ELF-1 (cell line): Measurements from ENCODE around the gene CUL1.
A peak's percentile ranks its signal among the peaks of the same experiment; 100 is the strongest.

Experiments
- DNase-seq: peaks from one replicate; pipeline ENCODE4 v3.0.0-alpha.2; 2016; ENCODE audit warnings: low read depth, low spot score

CUL1 gene

DNA sequence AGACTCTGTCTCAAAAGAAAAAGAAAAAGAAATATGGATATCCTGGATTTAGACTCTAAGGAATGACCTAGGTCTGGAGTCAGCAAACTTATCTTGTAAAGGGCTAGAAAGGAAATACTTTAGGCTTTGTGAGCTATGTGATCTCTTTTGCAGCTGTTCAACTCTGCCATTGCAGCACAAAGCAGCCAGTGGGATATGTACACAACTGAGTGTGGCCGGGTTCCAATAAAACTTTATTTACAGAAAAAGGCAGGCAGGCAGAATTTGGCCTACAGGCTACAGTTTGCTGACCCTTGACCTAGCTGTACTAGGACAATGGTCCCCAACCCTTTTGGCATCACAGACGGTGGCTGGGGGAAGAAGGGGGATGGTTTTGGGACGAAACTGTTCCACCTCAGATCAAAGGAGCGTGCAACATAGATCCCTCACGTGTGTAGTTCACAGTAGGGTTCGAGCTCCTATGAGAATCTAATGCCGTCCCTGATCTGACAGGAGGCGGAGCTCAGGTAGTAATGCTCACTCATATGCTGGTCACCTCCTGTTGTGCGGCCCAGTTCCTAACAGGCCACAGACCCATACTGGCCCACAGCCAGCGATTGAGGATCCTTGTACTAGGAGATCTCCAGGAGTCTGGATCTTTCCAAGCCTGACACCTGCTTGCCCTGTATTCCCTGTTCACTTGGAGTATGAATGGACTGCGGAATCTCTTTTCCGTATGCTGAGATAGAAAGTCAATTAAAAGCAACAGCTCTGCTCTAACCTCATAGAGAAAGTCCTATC, 63.0 kb downstream of the CUL1 start:
- no peak for DNase-seq

DNA sequence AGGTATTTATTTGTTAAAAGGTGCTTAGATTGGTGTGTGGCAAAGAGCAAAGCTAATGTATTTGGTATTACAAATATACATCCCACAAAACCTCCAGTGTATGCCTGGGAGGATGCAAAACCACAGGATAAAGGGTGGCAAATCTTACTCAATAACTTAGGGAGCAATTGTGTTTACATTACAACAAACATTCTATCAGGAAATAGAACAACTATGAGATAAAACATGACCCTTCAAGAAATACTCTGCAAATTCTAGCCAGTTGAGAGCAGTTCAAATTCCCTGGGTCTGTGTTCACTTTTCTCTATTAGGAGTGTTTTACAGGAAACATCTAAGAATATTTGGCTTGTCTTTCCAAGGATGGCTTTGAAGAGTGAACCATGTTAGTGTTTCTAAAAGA, 64.9 kb downstream of the CUL1 start:
- DNase-seq, result no peak

DNA sequence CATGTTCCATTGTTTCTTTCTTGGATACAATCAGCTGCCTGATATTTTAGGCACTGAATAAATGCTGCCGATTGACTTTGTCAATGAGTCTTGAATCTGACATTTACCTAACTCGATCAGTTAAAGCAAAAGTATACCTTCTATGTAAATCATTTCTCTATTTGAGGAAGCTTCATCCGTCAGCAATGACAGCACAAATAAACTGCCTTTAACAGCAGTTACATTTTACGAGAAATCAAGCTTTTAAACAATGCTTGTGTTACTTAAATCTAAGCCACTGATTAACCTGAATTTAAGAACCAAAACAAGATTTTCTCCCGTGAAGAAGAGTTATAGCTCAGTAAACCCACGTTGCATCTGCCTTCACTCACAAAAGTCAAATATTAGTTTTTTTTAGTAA, 71.3 kb downstream of the CUL1 start:
- no peak for DNase-seq

DNA sequence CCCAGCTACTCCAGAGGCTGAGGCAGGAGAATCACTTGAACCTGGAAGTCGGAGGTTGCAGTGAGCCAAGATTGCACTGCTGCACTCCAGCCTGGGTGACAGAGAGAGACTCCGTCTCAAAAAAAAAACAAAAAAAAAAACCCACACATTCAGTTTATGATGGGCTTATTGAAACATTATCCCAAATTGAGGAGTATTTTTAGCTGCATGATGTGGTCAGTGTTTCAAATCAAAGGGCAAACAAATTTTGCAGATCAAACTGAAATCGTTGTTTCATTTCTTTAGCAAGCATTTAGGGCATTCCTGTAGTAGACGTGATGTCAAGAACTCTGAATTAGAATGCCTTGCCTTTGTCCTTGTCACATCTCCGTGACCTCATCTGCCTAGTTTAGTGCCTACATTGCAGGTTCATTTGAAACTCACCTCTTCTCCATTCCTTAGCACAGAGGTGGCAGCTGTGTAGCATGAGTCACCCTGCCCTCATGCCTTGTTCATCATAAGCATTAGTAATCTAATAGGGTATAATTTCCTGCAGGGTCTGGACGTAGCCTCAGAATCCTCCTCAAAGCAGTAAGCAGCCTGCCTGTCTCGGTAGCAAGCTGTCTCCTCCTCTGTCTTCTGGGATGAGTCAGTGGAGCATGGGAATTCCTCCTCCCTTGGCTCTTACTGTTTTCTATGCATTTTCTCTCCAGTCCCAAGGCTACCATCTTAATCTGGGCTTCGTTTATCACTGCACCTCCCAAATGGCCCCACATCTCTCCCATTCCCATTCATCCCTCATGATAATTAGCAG, 73.8 kb downstream of the CUL1 start:
- DNase-seq, result peak; percentile 15

DNA sequence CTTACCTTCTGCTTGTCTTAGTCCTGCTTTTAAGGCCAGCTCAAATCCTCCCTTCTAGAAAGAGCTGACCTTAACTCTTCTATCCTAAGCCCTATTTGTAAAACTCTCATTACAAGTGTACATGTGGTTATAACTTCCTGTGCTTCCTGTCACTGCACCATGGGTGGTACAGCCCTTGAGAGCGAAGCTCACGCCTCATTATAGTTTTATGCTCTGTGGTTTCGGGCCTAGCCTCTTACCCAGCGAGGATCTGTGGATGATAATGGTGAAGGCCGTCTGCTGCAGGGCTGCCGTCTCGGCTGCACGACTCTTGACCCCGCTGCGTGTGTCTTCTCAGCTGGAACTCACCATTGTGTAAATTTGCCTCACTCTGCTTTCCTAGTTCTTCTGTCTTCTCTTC, 74.6 kb downstream of the CUL1 start:
- DNase-seq, result no peak

DNA sequence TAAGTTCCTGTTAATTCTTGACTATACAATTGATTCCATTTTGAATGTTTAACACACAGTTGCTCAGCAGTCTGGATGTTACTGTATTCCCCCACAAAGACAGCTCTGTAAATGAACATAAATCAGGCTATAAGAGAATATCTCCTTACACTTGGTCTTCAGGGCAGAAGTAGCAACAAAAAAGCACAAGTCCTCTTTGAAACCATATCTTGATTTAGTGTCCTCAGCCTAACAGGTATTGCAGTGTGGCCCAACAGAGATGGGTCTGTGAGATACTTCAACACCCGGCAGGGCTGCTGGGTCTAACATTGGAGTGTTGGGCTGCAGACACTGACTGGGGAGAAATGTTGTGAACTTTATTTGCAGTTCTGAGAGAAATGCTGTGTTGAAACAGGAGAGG, 75.8 kb downstream of the CUL1 start:
- DNase-seq, result no peak

DNA sequence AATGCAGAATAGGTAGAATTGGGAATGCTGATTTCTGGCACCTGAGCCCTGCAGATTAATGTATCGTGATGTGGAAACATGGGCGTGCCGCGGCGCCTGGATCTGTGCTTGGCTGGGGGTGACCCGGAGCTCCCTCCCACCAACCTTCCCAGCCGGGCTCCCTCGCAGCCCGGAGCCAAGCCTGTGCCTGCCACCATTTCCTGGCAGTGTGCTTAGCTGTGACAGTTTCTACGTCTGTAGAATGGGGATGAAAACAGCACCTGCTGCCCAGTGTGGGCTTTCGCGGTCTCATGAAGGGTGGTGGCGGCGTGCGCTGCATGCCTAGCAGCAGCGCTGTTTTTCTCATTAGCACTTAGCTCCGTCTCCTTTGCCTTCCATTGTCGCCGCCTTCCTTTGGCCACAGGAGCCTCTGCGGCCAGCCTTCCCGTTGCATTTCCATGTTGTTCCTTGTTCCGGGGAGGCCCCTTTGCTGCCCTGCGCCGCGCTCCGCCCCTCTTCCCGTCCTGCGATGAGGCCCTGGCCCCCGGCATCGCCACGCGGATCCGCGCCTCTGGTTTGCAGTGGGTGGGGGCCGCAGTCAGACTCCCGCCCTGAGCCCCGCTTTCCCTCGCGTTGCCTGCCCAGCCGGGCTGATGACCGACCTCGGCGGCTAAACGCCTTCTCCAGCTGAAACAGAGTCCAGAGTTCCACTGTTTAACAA, 84.2 kb downstream of the CUL1 start:
- DNase-seq, result no peak

DNA sequence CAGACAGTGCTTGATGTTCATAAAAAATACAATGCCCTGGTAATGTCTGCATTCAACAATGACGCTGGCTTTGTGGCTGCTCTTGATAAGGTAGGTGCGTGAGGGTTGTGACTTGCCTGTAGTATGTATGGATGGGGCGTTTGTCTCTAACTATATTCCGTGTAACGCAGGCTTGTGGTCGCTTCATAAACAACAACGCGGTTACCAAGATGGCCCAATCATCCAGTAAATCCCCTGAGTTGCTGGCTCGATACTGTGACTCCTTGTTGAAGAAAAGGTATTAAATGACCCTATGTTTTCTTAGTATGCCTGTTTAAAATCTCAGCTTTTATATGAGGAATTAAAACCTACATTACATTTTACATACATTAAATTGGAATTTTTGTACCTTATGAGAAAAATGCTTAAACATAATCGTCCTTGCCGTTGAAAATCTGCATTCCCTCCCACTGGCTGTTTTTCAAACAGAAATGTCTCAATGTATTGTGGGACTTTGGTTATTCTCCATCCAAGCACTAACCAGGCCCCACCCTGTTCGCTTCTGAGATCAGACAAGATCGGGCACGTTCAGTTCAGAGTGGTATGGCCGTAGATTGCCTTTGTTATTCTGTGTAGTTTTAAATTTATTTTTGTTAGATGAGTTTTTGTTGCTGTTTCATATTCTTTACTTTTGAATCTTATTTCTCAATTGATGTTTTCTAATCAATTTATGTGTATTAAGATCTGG, 85.3 kb downstream of the CUL1 start:
- no peak for DNase-seq

DNA sequence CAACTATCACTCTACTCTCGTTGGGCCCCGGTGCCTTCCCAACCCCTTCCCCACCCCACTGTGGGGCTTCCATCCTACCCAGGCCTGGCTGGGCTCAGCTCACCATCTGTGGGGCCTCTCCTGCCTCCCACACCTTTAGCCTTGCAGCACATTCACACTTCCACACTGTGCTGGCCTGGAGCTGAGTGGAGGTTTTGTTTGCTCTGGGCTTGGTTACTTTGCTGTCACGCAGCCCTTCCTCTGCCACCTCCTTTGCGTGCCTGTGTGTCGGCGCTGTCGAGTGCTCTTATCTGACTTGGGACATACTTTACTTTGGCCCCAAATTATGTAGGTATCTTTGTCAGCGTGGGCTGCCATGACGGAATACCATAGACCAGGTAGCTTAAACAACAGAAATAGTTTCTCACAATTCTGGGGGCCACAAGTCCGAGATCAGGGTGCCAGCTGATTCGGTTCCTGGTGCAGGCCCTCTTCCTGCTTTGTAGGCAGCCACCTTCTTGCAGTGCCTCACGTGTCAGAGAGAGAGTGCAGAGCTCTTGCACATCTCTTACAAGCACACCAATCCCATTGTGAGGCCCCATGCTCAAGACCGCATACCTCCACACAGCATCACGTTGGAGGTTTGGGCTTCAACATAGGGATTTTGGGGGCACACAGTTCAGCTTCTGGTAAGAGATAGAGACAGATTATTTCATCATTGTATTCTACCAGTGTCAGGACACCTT, 89.0 kb downstream of the CUL1 start:
- DNase-seq, result no peak

DNA sequence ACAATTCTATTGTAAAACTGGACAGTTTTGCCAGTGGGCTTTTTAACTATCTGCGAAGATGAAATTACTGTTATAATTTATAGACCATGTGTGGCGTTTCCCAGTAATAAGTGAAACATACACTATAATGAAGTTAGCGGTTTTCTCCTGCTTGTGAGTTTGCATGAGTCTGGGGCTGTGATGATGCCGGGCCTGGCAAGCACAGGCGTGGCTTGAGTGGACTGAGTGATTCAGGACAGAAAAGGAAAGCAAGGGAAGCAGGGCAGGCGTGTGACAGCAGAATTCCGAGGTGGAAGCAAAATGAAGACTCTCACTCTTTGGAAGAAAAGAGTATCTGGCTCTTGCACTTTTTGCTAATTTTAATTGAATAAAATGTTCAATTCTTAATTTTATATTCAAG, 90.5 kb downstream of the CUL1 start:
- no peak for DNase-seq

DNA sequence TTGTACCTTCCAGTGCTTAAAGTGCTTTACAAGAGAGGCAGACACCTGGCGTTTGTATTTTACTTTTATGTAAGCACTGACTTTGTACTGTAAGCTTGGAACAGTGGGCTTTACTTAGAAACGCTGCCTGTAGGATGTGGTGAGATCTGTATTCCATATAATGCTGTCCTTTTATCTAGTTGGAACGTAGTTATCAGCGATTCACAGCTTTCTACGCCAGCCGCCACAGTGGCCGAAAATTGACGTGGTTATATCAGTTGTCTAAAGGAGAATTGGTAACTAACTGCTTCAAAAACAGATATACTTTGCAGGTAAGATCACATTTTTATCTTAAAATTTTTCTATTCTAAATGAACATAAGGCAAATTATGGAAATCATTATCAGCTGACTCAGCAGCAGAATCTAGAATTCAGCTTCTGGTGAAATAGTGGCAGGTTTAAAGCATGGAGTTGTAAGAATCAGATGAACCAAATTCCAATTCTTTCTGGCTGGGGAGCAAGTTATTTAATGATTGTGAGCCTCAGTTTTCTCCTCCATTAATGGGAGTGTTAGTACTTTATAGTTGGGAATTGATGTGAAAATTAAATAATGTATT, 91.5 kb downstream of the CUL1 start:
- DNase-seq, result no peak

DNA sequence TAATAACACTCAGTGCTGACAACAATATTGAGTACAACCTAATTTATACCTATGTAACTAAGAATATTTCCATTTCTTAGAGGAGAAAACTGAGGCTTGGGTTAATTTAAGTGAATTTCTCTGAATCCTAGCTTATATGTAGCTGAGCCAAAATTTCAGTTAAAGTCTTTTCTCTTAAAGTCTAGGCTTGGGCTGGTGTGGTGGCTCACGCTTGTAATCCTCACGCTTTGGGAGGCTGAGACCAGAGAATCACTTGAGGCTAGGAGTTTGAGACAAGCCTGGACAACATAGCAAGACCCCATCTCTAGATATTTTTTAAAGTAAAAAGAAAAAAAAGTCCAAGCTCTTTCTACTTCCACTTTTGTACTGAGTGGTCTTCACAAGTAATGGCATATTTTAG, 92.1 kb downstream of the CUL1 start:
- no peak for DNase-seq

DNA sequence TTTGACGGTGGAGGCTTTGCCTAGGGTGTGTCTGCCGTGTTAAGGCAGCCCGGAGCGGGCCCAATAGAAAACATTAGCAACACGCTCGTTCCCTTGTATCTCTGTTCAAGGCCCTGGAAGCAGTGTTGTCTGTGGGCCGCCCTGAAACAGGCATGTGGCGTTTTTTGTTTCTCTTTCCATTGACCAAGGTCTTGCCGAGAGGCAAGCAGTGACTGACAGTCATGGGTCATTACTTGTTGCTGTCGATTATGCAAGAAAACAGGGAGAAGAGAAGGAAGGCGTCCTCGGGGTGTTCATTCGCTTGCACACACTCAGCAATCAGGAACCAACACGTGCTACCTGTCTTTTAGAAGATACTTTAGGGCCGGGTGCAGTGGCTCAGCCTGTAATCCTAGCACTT, 92.8 kb downstream of the CUL1 start:
- DNase-seq, result no peak

DNA sequence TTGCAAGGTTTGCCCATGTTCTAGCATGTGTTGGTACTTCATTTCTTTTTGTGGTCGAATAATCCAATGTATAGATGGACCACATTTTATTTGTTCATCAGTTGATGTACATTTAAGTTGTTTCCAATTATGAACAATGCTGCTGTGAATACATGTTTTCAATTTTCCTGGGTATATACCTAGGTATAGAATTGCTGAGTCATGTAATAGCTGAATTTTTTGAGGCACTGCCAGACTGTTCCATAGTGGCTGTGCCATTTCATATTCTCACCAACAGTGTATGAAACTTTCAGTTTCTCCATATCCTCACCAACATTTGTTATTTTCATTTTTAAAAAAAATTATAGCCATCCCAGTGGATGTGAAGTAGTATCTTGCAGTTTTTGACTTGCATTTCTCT, 94.9 kb downstream of the CUL1 start:
- DNase-seq, result no peak

DNA sequence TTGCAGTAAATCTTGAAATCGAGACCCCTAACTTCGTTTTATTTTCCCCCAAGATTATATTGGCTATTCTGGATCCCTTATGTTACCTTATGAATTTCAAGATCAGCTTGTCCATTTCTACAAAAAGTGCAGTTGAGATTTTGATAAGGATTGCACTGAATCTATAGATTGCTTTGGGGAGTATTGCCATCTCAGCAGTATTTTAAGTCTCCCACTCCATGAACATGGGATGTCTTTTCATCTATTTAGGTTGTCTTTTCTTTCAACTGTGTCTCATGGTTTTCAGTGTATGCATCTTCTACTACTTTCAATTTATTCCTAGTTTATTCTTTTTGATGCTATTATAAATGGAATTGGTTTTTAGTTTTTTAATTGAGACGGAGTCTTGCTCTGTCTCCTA, 95.8 kb downstream of the CUL1 start:
- no peak for DNase-seq

DNA sequence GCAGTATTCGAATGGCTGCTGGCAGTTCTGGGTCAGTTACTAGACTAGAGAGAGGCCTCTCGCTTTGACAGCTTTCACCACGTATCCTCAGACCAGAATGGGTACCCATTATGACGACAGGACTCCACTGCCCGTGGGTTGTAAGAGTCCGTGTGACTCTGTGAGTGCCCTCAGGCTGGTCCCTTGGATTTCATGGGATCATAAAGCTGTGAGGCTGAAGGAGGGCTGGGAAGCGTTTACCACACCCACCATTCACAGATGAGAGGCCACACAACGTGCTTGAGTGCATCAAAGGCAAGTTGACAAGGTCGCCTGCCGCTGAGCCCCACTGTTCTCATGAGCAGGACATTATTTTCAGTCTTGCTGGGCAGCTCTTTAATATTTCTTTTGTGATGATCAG, 98.1 kb downstream of the CUL1 start:
- no peak for DNase-seq

DNA sequence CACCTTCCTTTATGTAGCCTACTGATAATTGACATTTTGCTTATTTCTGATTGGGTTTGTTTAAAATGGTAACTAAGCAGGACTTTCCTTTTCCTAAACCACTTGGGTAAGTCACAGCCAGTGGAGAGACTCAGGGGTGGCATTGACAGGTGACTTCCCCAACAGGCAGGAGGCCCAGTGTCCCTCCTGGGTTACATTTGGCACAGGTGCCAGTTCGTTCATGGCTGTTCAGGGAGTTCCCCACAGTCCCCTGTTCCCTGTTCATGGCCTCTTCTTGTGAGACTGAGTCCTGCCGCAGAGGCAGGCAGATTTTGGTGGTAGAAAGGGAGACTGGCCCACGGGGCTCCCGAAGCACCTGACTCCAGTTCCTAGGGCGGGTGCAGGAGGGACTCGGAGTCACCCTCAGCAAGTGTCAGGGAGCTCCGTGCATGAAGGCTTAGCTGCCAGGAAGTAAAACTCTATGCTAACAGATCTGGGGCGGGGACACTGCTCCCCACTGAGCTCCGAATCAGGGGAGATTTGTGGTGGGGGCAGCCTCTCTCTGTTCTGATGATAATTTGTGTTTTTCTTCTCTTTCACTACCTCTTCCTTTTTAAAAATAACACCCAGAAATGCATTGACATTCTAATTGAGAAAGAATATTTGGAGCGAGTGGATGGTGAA, 101.3 kb downstream of the CUL1 start:
- DNase-seq, result no peak

DNA sequence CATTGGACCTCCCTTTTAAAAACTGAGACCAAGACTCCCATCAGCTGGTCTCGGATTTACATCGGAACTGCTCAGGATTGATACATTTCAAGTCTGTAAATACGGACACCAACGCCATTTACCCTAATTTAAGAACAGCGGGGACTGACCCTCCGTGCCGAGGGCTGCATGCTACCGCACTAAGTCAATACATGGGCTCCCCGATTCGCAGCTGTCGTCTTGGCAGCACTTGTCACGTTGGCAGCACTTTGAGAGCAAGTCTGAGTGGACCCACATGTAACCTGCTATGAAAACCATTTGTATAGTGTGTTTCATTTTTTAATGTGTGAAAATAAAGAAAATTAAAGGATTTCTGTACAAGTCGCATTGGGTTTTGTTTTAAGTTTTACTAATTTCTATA, 102.0 kb downstream of the CUL1 start:
- no peak for DNase-seq

DNA sequence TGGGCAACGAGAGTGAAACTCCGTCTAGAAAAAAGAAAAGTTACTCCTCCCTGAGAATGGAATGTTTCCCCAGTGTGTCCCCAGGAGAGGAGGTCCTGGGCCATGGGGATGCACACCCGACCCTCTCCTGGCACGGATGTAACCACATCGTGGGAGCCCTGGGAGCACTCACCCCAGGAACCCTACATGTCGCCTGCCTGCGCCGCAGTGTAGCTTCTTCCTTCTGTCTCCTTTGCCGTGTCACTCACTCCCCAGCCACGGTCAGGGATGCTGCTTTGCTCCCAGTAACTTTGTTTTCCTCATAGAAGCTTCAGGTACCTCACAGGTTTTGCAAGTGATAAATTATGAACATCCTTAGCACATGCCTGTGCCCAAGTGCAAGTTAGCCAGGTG, 103.4 kb downstream of the CUL1 start:
- no peak for DNase-seq

DNA sequence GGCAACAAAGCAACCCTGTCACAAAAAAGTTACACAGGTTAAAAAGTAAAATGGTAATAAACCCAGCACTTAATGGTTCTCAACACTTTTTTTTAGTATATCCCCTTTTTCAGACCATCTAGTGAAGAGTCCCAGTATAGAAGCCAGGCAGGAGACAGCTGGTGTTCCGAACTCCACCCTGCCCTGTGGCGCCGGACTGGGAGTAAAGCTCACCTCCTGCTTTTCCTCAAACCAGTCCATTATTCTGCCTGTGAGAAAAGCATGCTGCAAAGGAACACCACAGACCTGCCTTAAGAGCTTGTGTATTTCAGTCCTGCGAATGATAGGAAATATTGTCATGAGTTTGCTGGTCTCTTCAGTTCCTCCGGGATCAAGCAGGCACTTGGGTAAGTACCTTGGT, 104.4 kb downstream of the CUL1 start:
- no peak for DNase-seq
